Breast epithelium (tissue), 4 donors: ENCODE data around the gene ZNF366. TPM values are rescaled to one million over a fixed set of nuclear protein-coding genes. Genes with fewer than 3 reads are reported as not detected.
A peak's percentile ranks its signal among the peaks of the same experiment; 100 is the strongest.

Source experiments
- DNase-seq, 2 donors: peaks; one replicate each; pipeline ENCODE4 v3.0.0-alpha.2; 2019; ENCODE audit warnings: low spot score in 2 of 2
- H3K27ac ChIP-seq, 2 donors: fragments of 200-600 bp; sonication (generic) in 1 of 2; one replicate each; pipeline ENCODE4 v1.5.1; 2016 to 2019; ENCODE audit warnings: mild to moderate bottlenecking in 1 of 2
- H3K27me3 ChIP-seq, 2 donors: fragments of 200-600 bp; sonication (generic) in 1 of 2; one replicate each; pipeline versions ENCODE4 v1.5.1 to v1.6.0; 2017 to 2019; ENCODE audit warnings: control low read depth in 1 of 2, mild to moderate bottlenecking in 1 of 2
- H3K36me3 ChIP-seq: fragments of 200-600 bp; one replicate; pipeline ENCODE4 v1.5.1; 2019
- H3K4me1 ChIP-seq, 2 donors: fragments of 200-600 bp; sonication (generic); one replicate each; pipeline ENCODE4 v1.5.1; 2016 to 2019; ENCODE audit warnings: control low read depth in 1 of 2
- H3K4me3 ChIP-seq, 3 donors: fragments of 200-600 bp; sonication (generic); 1 replicate in 2 of 3; 2 replicates in 1 of 3; pipeline ENCODE4 v1.5.1; 2016 to 2019; ENCODE audit warnings: mild to moderate bottlenecking in 3 of 3, moderate library complexity in 2 of 3
- H3K9me3 ChIP-seq, 2 donors: fragments of 200-600 bp; sonication (generic) in 1 of 2; one replicate each; pipeline ENCODE4 v1.5.1; 2016 to 2019; ENCODE audit warnings: control low read depth in 1 of 2
- CTCF ChIP-seq, 3 donors: fragments of 450-650 bp; IDR thresholded peaks; one replicate each; pipeline ENCODE4 v1.5.1; 2016 to 2017; ENCODE audit warnings: antibody characterized with exemption in 3 of 3, mild to moderate bottlenecking in 3 of 3, moderate library complexity in 3 of 3
- POLR2A ChIP-seq: fragments of 450-650 bp; IDR thresholded peaks from one replicate; pipeline ENCODE4 v1.6.1; 2016; ENCODE audit warnings: antibody characterized with exemption, mild to moderate bottlenecking, moderate library complexity
- POLR2AphosphoS5 ChIP-seq, 3 donors: sonication (generic); formaldehyde crosslinking; IDR thresholded peaks; one replicate each; pipeline ENCODE4 v1.6.1; 2017; ENCODE audit warnings: antibody characterized with exemption in 3 of 3
- intact Hi-C: fragments of 100-400 bp; cut with DNase I; formaldehyde crosslinking; loops from one replicate; pipeline ENCODE4 v1.15.1; 2023; ENCODE audit warnings: low total_unique reads
- total RNA-seq, 3 donors: library from RNA; depleted of rRNA; stranded (reverse); fragments of >200 nt; gene quantifications; one replicate each; pipeline ENCODE4 v1.1.0, GENCODE V29; 2016

The ZNF366 gene
- total RNA-seq, 3 donors from 2014 or later, result 1.9 to 5.2 (median 2.6) TPM

GRCh38 chr5:72441862-72442540, 65.2 kb downstream of the ZNF366 start:
- Histone ChIP-seq H3K36me3 (no peaks in the 10 kb centered on the region), H3K4me3 (no peak overlapping the region), H3K27me3 (no peaks in the 10 kb centered on the region), H3K4me1 (no peaks in the 10 kb centered on the region), H3K9me3 (no peaks in the 10 kb centered on the region), H3K27ac (peak overlapping the region; percentile 65 to 86)
- intact Hi-C loops, result no loop called here
- no peak for DNase-seq
- TF ChIP-seq CTCF (IDR thresholded peaks at IDR 0.05) (no peak), POLR2A (no peak), POLR2AphosphoS5 (IDR thresholded peaks at IDR 0.05) (no peak)

- H3K27ac ChIP-seq, result peak overlapping the region; percentile 65 to 86
- H3K9me3 ChIP-seq, result no peaks in the 10 kb centered on the region
- no peak for DNase-seq
- intact Hi-C loops, result no loop called here
- TF ChIP-seq CTCF (IDR thresholded peaks at IDR 0.05), result no peak
- no peak for TF ChIP-seq POLR2AphosphoS5 (IDR thresholded peaks at IDR 0.05)
- TF ChIP-seq POLR2A, result no peak
- H3K36me3 ChIP-seq, result no peaks in the 10 kb centered on the region
- H3K4me1 ChIP-seq, result no peaks in the 10 kb centered on the region
- H3K4me3 ChIP-seq, result no peak overlapping the region
- H3K27me3 ChIP-seq, result no peaks in the 10 kb centered on the region
Measured at GRCh38 chr5:72441094-72441723, 66.0 kb downstream of the ZNF366 start.

GRCh38 chr5:72440207-72440638, 67.0 kb downstream of the ZNF366 start:
- no peak for TF ChIP-seq CTCF (IDR thresholded peaks at IDR 0.05)
- no peak for TF ChIP-seq POLR2A
- no peak for TF ChIP-seq POLR2AphosphoS5 (IDR thresholded peaks at IDR 0.05)
- H3K36me3 ChIP-seq, result no peaks in the 10 kb centered on the region
- intact Hi-C loops, result no loop called here
- no peaks in the 10 kb centered on the region for H3K27me3 ChIP-seq
- DNase-seq, result no peak
- H3K4me1 ChIP-seq, result no peaks in the 10 kb centered on the region
- peak overlapping the region; percentile 65 to 86 for H3K27ac ChIP-seq
- no peaks in the 10 kb centered on the region for H3K9me3 ChIP-seq
- H3K4me3 ChIP-seq, result no peak overlapping the region

GRCh38 chr5:72439192-72439591, 68.0 kb downstream of the ZNF366 start:
- no peak overlapping the region for H3K27ac ChIP-seq
- no peak for TF ChIP-seq POLR2AphosphoS5 (IDR thresholded peaks at IDR 0.05)
- TF ChIP-seq CTCF (IDR thresholded peaks at IDR 0.05), result no peak
- TF ChIP-seq POLR2A, result no peak
- no peaks in the 10 kb centered on the region for H3K27me3 ChIP-seq
- no peaks in the 10 kb centered on the region for H3K9me3 ChIP-seq
- intact Hi-C loops, result no loop called here
- no peak overlapping the region for H3K4me3 ChIP-seq
- no peaks in the 10 kb centered on the region for H3K36me3 ChIP-seq
- no peaks in the 10 kb centered on the region for H3K4me1 ChIP-seq
- no peak for DNase-seq

GRCh38 chr5:72438141-72438540, 69.1 kb downstream of the ZNF366 start:
- DNase-seq, result no peak
- Histone ChIP-seq H3K4me3 (no peak overlapping the region), H3K36me3 (no peaks in the 10 kb centered on the region), H3K9me3 (no peaks in the 10 kb centered on the region), H3K27me3 (no peaks in the 10 kb centered on the region), H3K4me1 (no peaks in the 10 kb centered on the region), H3K27ac (no peak overlapping the region)
- TF ChIP-seq POLR2AphosphoS5 (IDR thresholded peaks at IDR 0.05) (no peak), CTCF (IDR thresholded peaks at IDR 0.05) (no peak), POLR2A (no peak)
- intact Hi-C loops, result no loop called here
